HG02870 (cell line): ENCODE results near the gene ARHGAP9.
"Not testable (repeated sequence)": the region's sequence is repeated elsewhere in the genome, so short reads cannot be mapped to it uniquely, and the experiment has no call there.

Experiments used
- ATAC-seq: cut with Tn5 transposase; IDR thresholded peaks from one replicate; pipeline ENCODE4 v1.9.1; 2021; ENCODE audit warnings: mild to moderate bottlenecking, moderate library complexity; ENCODE audit not compliant: unreplicated experiment

Gene ARHGAP9

GRCh38 chr12:57459750-57460467 is 19.8 kb downstream of the ARHGAP9 start, which contains the start of gene GLI1:
Gene GLI1 (plus strand): TSS chr12:57459785. CDS start chr12:57463692, 3,907 bp downstream.
- no peak for ATAC-seq

- peak; percentile 49 for ATAC-seq
These were observed 20.5 kb downstream of the ARHGAP9 start for GRCh38 chr12:57459055-57459749.

GRCh38 chr12:57458665-57459054 is 21.0 kb downstream of the ARHGAP9 start:
- ATAC-seq, result no peak

GRCh38 chr12:57456737-57457490 is 22.8 kb downstream of the ARHGAP9 start:
- no peak for ATAC-seq

- no peak for ATAC-seq
These were observed 23.4 kb downstream of the ARHGAP9 start for GRCh38 chr12:57456145-57456700.

- no peak for ATAC-seq
These were observed 24.1 kb downstream of the ARHGAP9 start for GRCh38 chr12:57455374-57456144.

GRCh38 chr12:57454566-57455373 is 24.9 kb downstream of the ARHGAP9 start, which contains the start of gene INHBE:
Gene INHBE (plus strand): TSS chr12:57455307. CDS start chr12:57455537, 230 bp downstream.
- no peak for ATAC-seq

- no peak for ATAC-seq
These were observed 25.5 kb downstream of the ARHGAP9 start for GRCh38 chr12:57454213-57454565.

GRCh38 chr12:57452937-57453509 is 26.6 kb downstream of the ARHGAP9 start:
- ATAC-seq, result no peak

GRCh38 chr12:57452181-57452936 is 27.3 kb downstream of the ARHGAP9 start:
- ATAC-seq, result no peak

- ATAC-seq, result no peak
These were observed 28.4 kb downstream of the ARHGAP9 start for GRCh38 chr12:57451233-57451778.

GRCh38 chr12:57450057-57450456 is 29.6 kb downstream of the ARHGAP9 start:
- no peak for ATAC-seq

GRCh38 chr12:57449375-57449774 is 30.3 kb downstream of the ARHGAP9 start:
- ATAC-seq, result no peak

- no peak for ATAC-seq
These were observed 31.0 kb downstream of the ARHGAP9 start for GRCh38 chr12:57448669-57449068.

- ATAC-seq, result no peak
These were observed 33.2 kb downstream of the ARHGAP9 start for GRCh38 chr12:57446292-57446960.

- no peak for ATAC-seq
These were observed 34.9 kb downstream of the ARHGAP9 start for GRCh38 chr12:57444744-57445143.

GRCh38 chr12:57444337-57444736 is 35.3 kb downstream of the ARHGAP9 start:
- ATAC-seq, result not testable (repeated sequence)
